ENCODE measurements around the gene RPAP2.

The RPAP2 gene

DNA sequence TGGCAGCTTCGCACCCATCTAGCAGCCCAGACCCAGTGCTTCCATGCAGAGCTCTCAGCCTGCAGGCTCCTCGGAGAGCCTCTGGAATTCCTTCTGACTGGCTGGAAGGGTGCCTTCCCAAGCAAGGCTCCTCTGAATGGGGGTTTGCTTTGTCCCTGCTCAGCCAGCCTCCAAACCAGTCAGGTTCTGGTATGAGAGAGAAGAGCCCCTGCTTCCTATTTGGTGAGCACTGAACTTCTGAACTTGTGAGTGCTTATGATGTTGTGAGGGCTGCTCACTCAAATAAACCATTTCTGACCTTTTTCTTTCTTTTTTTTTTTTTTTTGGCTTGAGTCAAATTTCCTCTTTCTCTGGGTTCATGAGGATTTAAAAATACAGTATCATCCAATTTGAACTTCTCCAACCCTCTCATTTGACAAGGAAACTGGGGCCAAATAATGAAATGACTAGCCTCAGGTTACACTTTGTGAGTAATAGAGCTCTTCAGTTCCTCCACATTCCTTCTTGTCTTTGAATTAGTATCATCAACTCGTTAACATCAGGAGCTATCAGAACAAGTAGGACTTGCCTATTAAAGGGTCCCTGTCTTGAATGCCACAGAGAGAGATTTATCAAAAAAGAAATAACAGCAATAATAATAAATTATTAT lies 148.3 kb downstream of the RPAP2 start:
- DNase-seq (ENCODE audit: low spot score), result no peak

DNA sequence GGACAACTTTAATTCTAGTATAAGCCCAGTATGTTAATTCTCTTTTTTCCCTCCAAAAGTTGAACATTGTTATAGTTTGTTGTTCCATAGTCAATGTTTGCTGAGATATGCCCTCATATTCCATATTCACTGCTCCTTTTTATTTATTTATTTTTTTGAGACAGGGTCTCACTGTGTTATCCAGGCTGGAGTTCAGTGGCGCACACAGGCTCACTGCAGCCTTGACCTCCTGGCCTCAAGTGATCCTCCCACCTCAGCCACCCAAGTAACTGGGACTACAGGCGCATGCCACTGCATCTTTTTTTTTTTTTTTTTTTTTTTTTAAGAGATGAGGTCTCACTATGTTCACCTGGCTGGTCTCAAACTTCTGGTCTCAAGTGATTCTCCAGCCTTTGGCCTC lies 149.1 kb downstream of the RPAP2 start:
- no peak for DNase-seq (ENCODE audit: low spot score)
